OCI-LY3 (cell line): Measurements from ENCODE around the gene CPNE4.

Experiments
- H2AFZ ChIP-seq: fragments of 200-600, 300-600 bp; shearing (Covaris generic); 2 replicates; pipeline ENCODE4 v1.6.0; 2014; ENCODE audit warnings: antibody characterized with exemption, low read depth, low read length
- H3K27ac ChIP-seq: fragments of 200-600, 300-600 bp; sonication (generic); 2 replicates; pipeline ENCODE4 v1.5.1; 2014; ENCODE audit warnings: mild to moderate bottlenecking, low read length, moderate library complexity, mixed read lengths
- H3K27me3 ChIP-seq: fragments of 200-600, 300-600 bp; sonication (generic); 2 replicates; pipeline ENCODE4 v1.6.1; 2014; ENCODE audit warnings: low read depth, low read length, mixed read lengths
- H3K36me3 ChIP-seq: fragments of 200-600, 300-600 bp; sonication (generic); replicated peaks from 2 replicates; pipeline ENCODE3; 2014; ENCODE audit warnings: low read depth, low read length, mixed read lengths
- H3K4me1 ChIP-seq: fragments of 300-600, 200-600 bp; sonication (generic); 2 replicates; pipeline ENCODE4 v1.6.1; 2014; ENCODE audit warnings: low read length, mixed read lengths
- H3K4me2 ChIP-seq: fragments of 200-600, 300-600 bp; sonication (generic); 2 replicates; pipeline ENCODE4 v1.6.1; 2014; ENCODE audit warnings: low read length, mixed read lengths
- H3K4me3 ChIP-seq: fragments of 300-600, 200-600 bp; sonication (generic); 2 replicates; pipeline ENCODE4 v1.5.1; 2014; ENCODE audit warnings: antibody characterized with exemption, mild to moderate bottlenecking, low read length, moderate library complexity
- H3K79me2 ChIP-seq: fragments of 300-600, 200-600 bp; shearing (Covaris generic); 2 replicates; pipeline ENCODE4 v1.6.1; 2014; ENCODE audit warnings: mild to moderate bottlenecking, low read length, mixed read lengths
- H3K9ac ChIP-seq: fragments of 300-600, 200-600 bp; shearing (Covaris generic); 2 replicates; pipeline ENCODE4 v1.6.0; 2014; ENCODE audit warnings: mild to moderate bottlenecking, low read length, moderate library complexity
- H3K9me3 ChIP-seq: fragments of 200-600, 300-600 bp; shearing (Covaris generic); 2 replicates; pipeline ENCODE4 v1.6.1; 2014; ENCODE audit warnings: low read length, mixed read lengths; ENCODE audit not compliant: insufficient read depth
- H4K20me1 ChIP-seq: fragments of 200-600, 300-600 bp; sonication (generic); 2 replicates; pipeline ENCODE4 v1.6.1; 2016; ENCODE audit warnings: low read length, mixed read lengths; ENCODE audit not compliant: insufficient read depth
- EZH2phosphoT487 ChIP-seq: fragments of 200-600 bp; shearing (Covaris generic); IDR thresholded peaks from 2 replicates; pipeline ENCODE4 v1.6.1; 2018; ENCODE audit warnings: antibody characterized with exemption, mixed run types, low read depth
- TF ChIP-seq, protein P1 (sequence below): fragments of 200-600, 300-600 bp; sonication (generic); IDR thresholded peaks from 2 replicates; pipeline ENCODE4 v1.5.1; 2014; ENCODE audit warnings: antibody characterized with exemption, low read length, low read depth

Gene CPNE4

DNA sequence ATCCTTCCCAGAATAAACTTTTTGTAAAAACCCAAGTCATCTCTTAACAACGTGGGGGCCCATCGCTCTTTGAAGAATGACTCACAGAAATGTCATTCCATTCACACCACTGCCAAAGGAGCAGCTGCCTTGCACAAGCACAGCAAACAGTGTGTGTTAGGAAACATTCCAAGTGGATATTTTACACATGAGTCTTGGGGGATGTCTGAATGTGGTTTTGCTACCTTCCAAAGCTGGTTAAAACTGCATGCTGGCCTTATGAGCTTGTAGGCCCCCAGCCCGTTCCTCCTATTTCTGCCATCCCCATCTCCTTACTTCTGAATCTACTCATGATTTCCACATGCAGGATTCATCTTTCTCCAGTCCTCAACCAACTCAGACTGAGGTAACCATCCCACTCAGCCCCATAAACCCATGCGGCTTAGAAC lies 130.8 kb downstream of the CPNE4 start:
- Histone ChIP-seq H3K9me3 (no peaks in the 10 kb centered on the region), H3K4me3 (no peak overlapping the region), H3K9ac (no peak overlapping the region), H4K20me1 (no peaks in the 10 kb centered on the region), H3K4me2 (no peak overlapping the region), H3K27me3 (no peaks in the 10 kb centered on the region), H3K79me2 (no peaks in the 10 kb centered on the region), H3K36me3 (no peaks in the 10 kb centered on the region), H2AFZ (no peak overlapping the region), H3K27ac (no peak overlapping the region), H3K4me1 (no peaks in the 10 kb centered on the region)
- no peak for TF ChIP-seq EZH2phosphoT487
- TF ChIP-seq, protein P1, sequence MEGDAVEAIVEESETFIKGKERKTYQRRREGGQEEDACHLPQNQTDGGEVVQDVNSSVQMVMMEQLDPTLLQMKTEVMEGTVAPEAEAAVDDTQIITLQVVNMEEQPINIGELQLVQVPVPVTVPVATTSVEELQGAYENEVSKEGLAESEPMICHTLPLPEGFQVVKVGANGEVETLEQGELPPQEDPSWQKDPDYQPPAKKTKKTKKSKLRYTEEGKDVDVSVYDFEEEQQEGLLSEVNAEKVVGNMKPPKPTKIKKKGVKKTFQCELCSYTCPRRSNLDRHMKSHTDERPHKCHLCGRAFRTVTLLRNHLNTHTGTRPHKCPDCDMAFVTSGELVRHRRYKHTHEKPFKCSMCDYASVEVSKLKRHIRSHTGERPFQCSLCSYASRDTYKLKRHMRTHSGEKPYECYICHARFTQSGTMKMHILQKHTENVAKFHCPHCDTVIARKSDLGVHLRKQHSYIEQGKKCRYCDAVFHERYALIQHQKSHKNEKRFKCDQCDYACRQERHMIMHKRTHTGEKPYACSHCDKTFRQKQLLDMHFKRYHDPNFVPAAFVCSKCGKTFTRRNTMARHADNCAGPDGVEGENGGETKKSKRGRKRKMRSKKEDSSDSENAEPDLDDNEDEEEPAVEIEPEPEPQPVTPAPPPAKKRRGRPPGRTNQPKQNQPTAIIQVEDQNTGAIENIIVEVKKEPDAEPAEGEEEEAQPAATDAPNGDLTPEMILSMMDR, result no peak

DNA sequence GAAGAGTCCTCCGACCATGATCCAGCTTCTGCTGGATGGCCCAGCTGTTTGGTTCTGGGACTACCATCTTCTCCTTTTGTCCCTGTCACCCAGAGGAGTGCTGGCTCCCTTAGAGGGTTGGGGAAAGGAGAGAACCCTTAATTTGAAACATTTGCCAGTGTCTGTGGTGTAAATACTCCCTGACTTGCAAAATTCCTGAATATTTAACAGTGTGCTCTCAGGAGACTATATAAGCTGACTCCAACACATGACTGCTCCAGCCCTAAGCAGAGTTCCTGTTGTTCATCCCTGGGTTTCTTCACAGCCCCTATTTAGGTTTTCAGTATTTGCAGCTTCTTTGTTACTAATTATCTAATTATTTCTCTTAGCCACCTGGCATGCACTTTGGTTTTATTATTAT lies 133.1 kb downstream of the CPNE4 start:
- Histone ChIP-seq H3K9ac (no peak overlapping the region), H3K9me3 (no peaks in the 10 kb centered on the region), H3K79me2 (no peaks in the 10 kb centered on the region), H3K27ac (no peak overlapping the region), H3K4me3 (no peak overlapping the region), H3K4me1 (no peaks in the 10 kb centered on the region), H3K27me3 (no peaks in the 10 kb centered on the region), H4K20me1 (no peaks in the 10 kb centered on the region), H3K4me2 (no peak overlapping the region), H3K36me3 (no peaks in the 10 kb centered on the region), H2AFZ (no peak overlapping the region)
- TF ChIP-seq, protein P1, result no peak
- no peak for TF ChIP-seq EZH2phosphoT487

DNA sequence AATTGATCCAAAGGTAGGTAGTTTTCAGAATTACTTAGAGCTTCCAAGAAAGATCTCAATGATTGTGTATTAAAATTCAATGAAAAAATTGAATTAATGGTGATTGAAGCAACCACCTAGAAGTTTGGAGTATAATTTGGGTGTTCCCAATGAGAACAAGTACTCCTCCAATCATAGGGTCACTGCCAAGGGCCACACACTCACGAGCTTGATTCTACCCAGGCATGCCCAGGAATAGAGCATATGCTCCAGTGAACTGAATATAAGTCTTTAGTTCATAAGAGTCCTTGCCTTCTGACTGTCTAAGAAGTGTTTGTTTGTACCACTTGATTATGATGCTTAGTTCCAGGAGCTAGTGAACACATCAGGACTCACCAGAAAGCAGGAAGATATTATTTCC lies 133.9 kb downstream of the CPNE4 start:
- Histone ChIP-seq H3K4me2 (no peak overlapping the region), H3K36me3 (no peaks in the 10 kb centered on the region), H3K79me2 (no peaks in the 10 kb centered on the region), H3K27me3 (no peaks in the 10 kb centered on the region), H3K4me1 (no peaks in the 10 kb centered on the region), H3K9me3 (no peaks in the 10 kb centered on the region), H4K20me1 (no peaks in the 10 kb centered on the region), H3K27ac (no peak overlapping the region), H3K4me3 (no peak overlapping the region), H2AFZ (no peak overlapping the region), H3K9ac (no peak overlapping the region)
- no peak for TF ChIP-seq EZH2phosphoT487
- TF ChIP-seq, protein P1, result no peak

DNA sequence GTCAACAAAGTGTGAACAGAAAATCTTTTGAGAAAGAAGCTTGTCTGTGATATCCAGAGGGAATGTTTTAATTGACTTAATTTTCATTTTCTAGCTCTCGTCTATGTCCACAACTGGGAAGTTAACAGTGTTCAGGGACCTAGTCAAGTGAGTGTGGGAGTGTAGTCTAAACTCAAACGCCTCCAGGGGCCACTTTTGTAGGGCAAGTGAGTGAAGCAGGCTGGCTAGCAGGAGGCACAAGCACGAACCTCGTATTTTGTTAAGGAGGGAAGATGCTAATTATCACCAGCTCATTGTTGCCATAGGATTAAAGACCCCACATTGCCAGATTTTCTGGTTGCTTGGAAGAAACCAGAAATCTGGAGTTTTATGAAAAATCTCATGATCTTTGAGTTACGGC lies 135.8 kb downstream of the CPNE4 start:
- Histone ChIP-seq H3K4me3 (no peak overlapping the region), H3K9ac (no peak overlapping the region), H3K36me3 (no peaks in the 10 kb centered on the region), H3K79me2 (no peaks in the 10 kb centered on the region), H3K9me3 (no peaks in the 10 kb centered on the region), H3K4me2 (no peak overlapping the region), H2AFZ (no peak overlapping the region), H3K4me1 (no peaks in the 10 kb centered on the region), H4K20me1 (no peaks in the 10 kb centered on the region), H3K27ac (no peak overlapping the region), H3K27me3 (no peaks in the 10 kb centered on the region)
- TF ChIP-seq, protein P1, result no peak
- no peak for TF ChIP-seq EZH2phosphoT487
